ENCODE results near the gene GRM1.

Gene GRM1

GRCh38 chr6:146389740-146390139, 360.9 kb downstream of the GRM1 start:
- DNase-seq: no peak

GRCh38 chr6:146397638-146398037, 368.8 kb downstream of the GRM1 start:
- DNase-seq: no peak

GRCh38 chr6:146402476-146402875, 373.6 kb downstream of the GRM1 start:
- no peak for DNase-seq

- DNase-seq: no peak
Observed at GRCh38 chr6:146408583-146408982, 379.7 kb downstream of the GRM1 start.

- no peak for DNase-seq
Observed at GRCh38 chr6:146410851-146411595, 382.2 kb downstream of the GRM1 start.

- DNase-seq: no peak
Observed at GRCh38 chr6:146419576-146419975, 390.7 kb downstream of the GRM1 start.

- DNase-seq: no peak
Observed at GRCh38 chr6:146420255-146420654, 391.4 kb downstream of the GRM1 start.

GRCh38 chr6:146422789-146423375, 394.0 kb downstream of the GRM1 start:
- DNase-seq: no peak

- DNase-seq: no peak
Observed at GRCh38 chr6:146423452-146423851, 394.6 kb downstream of the GRM1 start.

GRCh38 chr6:146426516-146426915, 397.7 kb downstream of the GRM1 start:
- DNase-seq: no peak

- no peak for DNase-seq
Observed at GRCh38 chr6:146429831-146430230, 401.0 kb downstream of the GRM1 start.

- no peak for DNase-seq
Observed at GRCh38 chr6:146433881-146434731, 405.2 kb downstream of the GRM1 start.

GRCh38 chr6:146434732-146435390, 406.0 kb downstream of the GRM1 start:
- no peak for DNase-seq

- DNase-seq: no peak
Observed at GRCh38 chr6:146441907-146442306, 413.0 kb downstream of the GRM1 start.

GRCh38 chr6:146444189-146444588, 415.3 kb downstream of the GRM1 start:
- DNase-seq: no peak

GRCh38 chr6:146445233-146445632, 416.4 kb downstream of the GRM1 start:
- DNase-seq: no peak

- no peak for DNase-seq
Observed at GRCh38 chr6:146456886-146457285, 428.0 kb downstream of the GRM1 start.

- DNase-seq: no peak
Observed at GRCh38 chr6:146460941-146461340, 432.1 kb downstream of the GRM1 start.

GRCh38 chr6:146470091-146470770, 441.4 kb downstream of the GRM1 start:
- DNase-seq: no peak

GRCh38 chr6:146472918-146473317, 444.1 kb downstream of the GRM1 start:
- DNase-seq: no peak

GRCh38 chr6:146481527-146481926, 452.7 kb downstream of the GRM1 start:
- DNase-seq: no peak

- DNase-seq: no peak
Observed at GRCh38 chr6:146484411-146484810, 455.5 kb downstream of the GRM1 start.

All from activated CD4-positive, CD25-positive, alpha-beta regulatory T cell treated with anti-CD3 and anti-CD28 coated beads, Interleukin-2, amount 50 U/mL, for 72 hours (primary cell).